ENCODE results near the gene TMEM229B.

DNA sequence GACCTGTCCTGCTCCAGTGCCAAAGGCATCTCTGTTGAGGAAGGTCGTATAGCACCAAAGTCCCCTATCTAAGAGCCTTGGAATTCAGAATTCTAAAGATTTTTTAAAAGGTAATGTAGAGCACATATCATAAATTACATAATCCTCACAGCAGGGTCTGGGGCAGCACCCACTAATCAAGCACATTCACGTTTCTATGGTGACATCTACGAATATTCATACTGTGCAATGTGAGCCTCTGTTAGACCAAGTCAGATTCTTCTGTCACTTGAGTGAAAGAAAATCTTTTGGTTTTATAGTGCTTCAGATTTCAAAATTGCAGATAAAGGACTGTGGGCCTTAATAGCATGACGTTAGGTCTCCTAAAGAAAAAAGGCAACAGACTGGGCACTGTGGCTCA, 13.1 kb upstream of the TMEM229B start:
- TF ChIP-seq, protein P1, sequence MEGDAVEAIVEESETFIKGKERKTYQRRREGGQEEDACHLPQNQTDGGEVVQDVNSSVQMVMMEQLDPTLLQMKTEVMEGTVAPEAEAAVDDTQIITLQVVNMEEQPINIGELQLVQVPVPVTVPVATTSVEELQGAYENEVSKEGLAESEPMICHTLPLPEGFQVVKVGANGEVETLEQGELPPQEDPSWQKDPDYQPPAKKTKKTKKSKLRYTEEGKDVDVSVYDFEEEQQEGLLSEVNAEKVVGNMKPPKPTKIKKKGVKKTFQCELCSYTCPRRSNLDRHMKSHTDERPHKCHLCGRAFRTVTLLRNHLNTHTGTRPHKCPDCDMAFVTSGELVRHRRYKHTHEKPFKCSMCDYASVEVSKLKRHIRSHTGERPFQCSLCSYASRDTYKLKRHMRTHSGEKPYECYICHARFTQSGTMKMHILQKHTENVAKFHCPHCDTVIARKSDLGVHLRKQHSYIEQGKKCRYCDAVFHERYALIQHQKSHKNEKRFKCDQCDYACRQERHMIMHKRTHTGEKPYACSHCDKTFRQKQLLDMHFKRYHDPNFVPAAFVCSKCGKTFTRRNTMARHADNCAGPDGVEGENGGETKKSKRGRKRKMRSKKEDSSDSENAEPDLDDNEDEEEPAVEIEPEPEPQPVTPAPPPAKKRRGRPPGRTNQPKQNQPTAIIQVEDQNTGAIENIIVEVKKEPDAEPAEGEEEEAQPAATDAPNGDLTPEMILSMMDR (conservative IDR thresholded peaks at IDR 0.05) = no peak
- TF ChIP-seq EZH2 (IDR thresholded peaks at IDR 0.05; ENCODE audit: low read depth) = no peak
